Liver (tissue), 3 donors: Measurements from ENCODE around the gene ERI3.

Experiments used
- RXRA ChIP-seq, 2 donors: IDR thresholded peaks; 2 replicates each; pipeline ENCODE4 v1.6.1; 2017 to 2018; ENCODE audit warnings: antibody characterized with exemption in 2 of 2, mild to moderate bottlenecking in 1 of 2
- TF ChIP-seq, protein P1 (sequence below): fragments of 150-350 bp; IDR thresholded peaks from 2 replicates; pipeline ENCODE4 v1.5.1; 2017; ENCODE audit warnings: improper control_type of control experiment, low read depth, low read length; ENCODE audit not compliant: missing input control
- TF ChIP-seq, protein P2 (sequence below): IDR thresholded peaks from 2 replicates; pipeline ENCODE4 v1.6.1; 2016; ENCODE audit warnings: antibody characterized with exemption
- donor health status: healthy.
- donor health status: healthy.

DNA sequence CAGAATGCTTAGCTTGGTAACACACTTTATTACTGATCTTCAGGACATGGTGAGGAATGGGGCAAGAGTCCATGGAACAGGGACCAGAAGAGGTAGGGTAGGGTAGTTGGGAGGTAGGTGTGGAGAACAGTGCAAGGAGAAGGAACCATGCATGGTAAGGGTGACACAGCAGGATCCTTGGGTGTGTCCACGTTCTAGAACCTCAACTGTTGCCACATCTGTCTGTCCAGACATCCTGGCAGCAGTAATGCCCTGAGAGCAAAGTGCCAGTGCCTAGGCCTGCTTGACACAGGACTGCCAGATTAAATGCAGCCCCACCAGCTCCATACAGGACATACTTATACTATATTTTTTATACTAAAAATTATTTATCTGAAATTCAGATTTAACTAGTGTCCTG, 127.8 kb downstream of the ERI3 start:
- TF ChIP-seq, protein P1, sequence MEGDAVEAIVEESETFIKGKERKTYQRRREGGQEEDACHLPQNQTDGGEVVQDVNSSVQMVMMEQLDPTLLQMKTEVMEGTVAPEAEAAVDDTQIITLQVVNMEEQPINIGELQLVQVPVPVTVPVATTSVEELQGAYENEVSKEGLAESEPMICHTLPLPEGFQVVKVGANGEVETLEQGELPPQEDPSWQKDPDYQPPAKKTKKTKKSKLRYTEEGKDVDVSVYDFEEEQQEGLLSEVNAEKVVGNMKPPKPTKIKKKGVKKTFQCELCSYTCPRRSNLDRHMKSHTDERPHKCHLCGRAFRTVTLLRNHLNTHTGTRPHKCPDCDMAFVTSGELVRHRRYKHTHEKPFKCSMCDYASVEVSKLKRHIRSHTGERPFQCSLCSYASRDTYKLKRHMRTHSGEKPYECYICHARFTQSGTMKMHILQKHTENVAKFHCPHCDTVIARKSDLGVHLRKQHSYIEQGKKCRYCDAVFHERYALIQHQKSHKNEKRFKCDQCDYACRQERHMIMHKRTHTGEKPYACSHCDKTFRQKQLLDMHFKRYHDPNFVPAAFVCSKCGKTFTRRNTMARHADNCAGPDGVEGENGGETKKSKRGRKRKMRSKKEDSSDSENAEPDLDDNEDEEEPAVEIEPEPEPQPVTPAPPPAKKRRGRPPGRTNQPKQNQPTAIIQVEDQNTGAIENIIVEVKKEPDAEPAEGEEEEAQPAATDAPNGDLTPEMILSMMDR: no peak
- TF ChIP-seq RXRA (IDR thresholded peaks at IDR 0.05): no peak
- TF ChIP-seq, protein P2, sequence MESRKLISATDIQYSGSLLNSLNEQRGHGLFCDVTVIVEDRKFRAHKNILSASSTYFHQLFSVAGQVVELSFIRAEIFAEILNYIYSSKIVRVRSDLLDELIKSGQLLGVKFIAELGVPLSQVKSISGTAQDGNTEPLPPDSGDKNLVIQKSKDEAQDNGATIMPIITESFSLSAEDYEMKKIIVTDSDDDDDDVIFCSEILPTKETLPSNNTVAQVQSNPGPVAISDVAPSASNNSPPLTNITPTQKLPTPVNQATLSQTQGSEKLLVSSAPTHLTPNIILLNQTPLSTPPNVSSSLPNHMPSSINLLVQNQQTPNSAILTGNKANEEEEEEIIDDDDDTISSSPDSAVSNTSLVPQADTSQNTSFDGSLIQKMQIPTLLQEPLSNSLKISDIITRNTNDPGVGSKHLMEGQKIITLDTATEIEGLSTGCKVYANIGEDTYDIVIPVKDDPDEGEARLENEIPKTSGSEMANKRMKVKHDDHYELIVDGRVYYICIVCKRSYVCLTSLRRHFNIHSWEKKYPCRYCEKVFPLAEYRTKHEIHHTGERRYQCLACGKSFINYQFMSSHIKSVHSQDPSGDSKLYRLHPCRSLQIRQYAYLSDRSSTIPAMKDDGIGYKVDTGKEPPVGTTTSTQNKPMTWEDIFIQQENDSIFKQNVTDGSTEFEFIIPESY: no peak
